Femur (tissue), 1 donor: ENCODE data around the gene ANP32A.
"Not testable (repeated sequence)": the region's sequence is repeated elsewhere in the genome, so short reads cannot be mapped to it uniquely, and the experiment has no call there.

Source experiments
- DNase-seq: peaks from one replicate; pipeline ENCODE4 v3.0.0-alpha.2; 2017

Gene ANP32A

DNA sequence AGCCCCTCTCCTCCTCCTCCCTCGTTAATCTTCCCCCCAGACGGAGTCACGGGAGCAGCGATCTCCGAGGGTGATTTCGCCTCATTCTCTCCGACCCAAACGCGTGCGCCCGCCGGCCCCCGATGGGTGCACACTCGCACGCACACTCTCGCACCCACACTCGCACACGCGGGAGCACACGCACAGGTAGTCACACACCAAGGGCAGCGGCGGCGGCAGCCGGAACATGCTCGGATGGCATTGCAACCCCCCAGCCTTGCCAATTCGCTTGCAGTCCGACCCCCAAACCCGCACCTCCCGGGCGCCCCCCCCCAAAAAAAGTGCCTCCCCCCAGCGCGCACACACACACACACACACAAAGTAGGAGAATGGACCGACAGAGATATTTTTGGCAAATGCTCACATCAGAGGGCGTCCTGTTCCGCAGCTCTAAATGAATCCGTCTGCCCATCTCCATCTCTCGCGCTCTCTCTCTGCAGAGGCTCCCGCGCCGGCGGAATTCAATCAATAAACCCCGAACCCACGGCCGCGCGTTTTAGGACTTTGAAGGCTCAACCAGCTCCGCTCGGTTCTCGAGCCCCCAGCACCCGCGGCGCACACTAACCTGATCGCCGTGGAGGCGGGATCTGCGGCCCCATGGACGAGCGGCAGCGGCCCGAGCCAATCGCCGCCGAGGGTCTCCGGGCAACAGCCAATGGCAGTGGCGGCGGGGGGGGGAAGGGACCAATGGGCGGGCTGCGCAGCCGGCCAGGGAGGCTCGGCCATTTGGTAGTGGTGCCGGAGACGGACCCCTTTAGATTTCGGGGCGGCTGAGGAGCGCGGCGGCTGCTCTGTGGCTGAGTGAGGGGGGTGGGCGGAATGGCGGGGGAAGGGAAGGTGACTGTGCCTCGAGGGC is at the start of gene ANP32A:
TSS of gene ANP32A (minus strand) at position 601 of the 895 bp plus-strand sequence. CDS start at position 457, 144 bp downstream.
- DNase-seq: peak; percentile 98

DNA sequence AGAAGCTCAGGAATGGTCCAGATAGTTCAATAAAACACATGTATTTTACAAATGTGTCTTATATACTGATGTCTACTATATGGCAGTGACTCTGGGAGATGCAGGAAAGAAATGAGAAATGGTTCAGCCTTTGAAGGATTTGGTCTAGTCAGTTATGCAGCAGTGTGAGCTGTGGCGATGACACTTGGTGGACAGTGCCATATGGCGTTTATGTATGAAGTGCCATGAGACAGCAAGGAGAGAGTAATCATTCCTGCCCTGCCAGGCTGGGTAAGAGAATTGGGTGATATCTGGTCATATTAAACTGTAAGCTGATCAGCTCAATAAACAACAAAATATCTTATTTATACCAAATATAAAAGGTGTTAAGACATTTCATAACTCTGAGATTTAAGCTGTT is 47.6 kb upstream of the ANP32A start:
- DNase-seq: no peak

DNA sequence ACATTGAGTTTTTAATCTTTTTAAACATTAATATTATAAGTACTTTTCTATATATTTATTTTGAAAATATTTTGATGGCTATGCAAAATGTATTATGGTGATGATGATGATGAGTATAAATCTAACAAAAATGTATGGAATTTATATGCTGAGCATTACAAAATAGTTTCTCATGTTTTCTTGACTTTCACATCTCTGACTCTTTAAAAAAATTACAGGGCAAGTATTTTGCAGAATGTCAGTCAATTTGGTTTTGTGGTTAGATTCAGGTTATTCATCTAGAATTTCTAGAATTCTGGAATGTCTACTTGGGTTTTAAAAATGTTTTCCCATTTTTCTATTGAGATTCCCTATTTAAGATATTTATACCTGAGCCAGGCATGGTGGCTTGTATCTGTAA is 41.7 kb upstream of the ANP32A start:
- DNase-seq: no peak

DNA sequence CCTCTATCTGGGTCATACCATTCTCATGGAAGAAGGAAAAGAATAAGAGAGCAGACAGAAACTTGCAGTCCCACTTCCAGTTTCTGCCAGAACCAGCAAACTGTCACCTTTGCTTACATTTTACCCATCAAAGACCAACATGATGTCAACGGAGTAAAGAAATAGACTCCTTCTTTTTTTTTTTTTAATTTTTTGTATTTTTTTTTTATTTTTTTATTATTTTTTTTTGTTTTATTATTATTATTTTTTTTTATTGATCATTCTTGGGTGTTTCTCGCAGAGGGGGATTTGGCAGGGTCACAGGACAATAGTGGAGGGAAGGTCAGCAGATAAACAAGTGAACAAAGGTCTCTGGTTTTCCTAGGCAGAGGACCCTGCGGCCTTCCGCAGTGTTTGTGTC is 38.0 kb upstream of the ANP32A start:
- not testable (repeated sequence) for DNase-seq

DNA sequence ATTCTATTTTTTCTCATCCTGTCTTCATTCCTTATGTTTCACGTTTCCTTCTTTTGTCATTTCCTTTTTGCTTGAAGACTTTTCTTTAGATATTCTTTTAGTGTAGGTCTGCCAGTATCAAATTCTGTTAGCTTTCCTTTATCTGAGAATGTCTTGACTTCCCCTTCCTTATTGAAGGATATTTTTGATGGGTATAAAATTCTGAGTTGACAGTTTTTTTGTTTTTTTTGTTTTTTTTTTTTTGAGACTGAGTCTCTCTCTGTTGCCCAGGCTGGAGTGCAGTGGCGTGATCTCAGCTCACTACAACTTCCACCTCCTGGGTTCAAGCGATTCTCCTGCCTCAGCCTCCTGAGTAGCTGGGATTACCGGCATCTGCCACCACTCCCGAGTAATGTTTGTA is 36.7 kb upstream of the ANP32A start:
- not testable (repeated sequence) for DNase-seq

DNA sequence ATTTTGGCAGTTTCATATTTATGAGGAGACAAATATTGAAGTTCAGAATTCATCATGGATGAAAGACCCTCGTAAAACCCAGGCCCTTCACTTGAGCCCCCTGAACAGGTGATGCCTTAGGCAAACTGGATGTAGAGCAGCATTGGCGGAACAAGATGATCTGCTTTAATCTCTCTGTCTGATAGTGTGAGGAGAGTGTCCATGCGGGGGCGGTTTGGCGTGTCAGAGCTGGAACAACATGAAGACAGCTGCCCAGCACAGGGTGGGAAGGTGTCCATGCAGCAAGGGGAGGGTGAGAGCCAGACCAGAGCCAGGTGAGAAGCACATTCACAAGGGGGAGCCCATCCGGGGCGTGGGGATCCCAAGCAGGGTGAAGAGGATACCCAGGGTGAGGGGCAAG is 31.8 kb upstream of the ANP32A start:
- no peak for DNase-seq

DNA sequence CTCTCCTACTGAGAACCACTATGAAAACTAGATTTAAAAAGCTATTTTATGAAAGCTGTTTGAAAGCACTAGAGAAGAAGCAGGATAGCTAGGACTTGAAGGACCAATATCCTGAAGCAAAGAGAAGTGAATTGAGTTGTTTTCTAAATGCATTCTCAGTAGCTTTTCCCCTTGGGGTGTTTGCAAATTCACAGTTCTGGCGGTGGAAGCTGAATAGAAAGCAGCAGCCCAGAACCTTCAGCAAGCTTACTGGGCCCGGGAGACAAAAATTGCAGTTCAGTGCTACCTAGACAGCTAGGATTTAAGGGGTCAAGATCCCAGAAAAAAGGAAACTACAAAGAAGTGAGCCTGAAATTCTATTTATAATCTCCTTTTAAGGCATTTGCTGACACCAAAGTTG is 31.3 kb upstream of the ANP32A start:
- DNase-seq: no peak

DNA sequence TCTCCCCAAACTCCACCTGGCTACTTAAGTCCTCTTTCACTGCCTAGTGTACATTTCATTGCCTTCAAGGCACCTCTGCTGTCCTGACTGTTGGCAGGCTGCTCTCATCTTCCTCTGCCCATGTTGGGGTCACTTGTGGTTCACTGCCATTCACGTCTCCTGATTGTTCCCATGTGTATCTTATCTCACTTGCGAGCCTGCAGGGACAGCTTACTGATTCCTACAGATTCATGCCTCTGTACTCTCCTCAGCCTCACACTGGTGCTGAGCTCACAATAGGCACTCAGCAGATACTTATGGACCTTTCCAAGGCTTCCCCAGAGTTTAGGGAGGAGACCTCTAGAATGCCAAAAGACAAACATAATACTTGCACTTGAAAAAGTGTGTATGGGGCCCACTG is 28.8 kb upstream of the ANP32A start:
- DNase-seq: no peak

DNA sequence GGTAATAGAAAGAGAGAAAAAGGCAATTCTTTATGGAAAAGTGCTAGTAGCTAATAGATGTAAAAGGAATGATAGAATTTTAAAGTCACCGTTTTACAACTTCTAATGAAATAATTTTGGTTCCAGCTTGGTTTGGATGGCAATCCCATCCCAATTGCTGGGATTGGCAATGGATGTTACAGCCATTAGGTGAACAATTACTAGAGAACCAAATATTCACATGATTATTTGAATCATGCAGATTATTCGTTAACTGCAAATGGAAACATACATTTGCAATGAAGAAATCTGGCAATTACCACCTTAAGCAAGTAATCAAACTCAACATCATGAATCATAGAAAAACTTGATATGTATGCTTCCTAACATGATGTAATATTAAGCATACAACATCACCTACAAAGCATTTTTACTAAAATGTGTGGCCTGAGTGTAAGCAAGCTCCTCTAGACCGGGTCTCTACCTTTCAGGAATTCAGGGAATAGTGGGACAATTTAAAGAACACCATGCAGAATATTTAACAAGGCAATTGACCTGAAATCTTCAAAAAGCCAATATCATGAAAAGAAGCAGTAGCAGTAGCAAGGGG is 26.2 kb upstream of the ANP32A start:
- no peak for DNase-seq

DNA sequence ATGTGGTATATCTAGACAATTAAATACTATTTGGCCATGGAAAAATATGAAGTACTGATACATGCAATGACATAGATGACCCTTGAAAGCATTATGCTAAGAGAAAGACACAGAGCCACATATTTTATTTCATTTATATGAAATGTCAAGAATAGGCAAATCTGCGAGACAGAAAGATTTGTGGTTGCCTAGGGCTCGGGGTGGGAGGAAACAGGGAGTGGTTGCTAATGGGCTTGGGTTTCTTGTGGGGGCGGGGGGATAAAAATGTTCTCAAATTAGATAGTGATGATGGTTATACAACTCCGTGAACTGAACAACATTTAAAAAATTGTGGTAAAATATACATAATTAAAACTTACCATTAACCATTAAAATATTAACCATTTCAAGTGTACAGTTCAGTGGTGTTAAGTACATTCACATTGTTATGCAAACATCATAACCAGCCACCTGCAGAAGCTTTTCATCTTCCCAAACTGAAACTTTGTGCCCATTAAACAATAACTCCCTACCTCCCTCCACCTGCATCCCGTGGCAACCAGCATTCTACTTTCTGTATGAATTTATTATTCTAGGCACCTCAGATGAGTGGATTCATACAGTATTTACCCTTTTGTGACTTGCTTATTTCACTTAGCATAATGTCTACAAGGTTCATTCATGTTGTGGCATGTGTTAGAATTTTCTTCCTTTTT is 24.3 kb upstream of the ANP32A start:
- DNase-seq: no peak

DNA sequence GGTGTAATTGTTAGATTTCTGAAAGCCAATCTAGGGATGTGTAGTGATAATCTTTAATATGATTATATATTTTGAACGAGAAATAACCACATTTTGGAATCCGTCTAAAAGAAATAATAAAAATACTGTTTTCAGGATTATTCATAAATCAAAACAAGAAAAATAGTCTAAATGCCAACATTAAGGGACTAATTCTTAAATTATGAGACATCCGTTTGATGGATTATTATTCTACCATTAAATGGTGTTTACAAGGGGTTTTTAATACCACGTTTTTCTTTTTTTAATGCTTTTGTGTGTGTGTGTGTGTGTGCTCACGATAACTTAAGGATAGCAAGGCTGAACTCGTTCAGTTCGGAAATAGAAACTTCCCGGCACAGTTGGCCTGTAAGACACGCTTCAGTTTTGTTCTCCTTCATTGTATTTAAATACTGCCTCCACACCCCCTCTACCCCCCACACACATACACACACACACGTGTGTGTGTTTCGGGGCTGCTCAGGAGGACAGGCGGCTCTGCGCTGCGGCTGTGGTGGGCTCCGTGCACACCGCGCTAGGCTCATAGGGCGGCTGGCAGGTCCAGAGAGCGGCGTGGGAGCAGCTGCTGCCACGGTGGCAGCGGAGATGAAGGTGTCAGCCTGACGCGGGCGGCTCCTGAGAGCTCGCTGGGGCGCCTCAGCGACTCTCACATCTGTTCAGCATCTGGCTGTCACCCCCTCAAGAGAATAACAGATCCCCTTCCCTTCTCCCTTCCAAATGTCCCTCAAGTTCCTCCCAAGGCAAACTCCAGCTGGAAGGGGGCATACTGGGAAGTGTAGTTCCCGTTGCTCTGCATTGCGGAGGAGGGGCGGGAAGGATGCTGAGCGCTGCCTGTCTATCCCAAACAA is 23.0 kb upstream of the ANP32A start:
- peak; percentile 55 for DNase-seq

DNA sequence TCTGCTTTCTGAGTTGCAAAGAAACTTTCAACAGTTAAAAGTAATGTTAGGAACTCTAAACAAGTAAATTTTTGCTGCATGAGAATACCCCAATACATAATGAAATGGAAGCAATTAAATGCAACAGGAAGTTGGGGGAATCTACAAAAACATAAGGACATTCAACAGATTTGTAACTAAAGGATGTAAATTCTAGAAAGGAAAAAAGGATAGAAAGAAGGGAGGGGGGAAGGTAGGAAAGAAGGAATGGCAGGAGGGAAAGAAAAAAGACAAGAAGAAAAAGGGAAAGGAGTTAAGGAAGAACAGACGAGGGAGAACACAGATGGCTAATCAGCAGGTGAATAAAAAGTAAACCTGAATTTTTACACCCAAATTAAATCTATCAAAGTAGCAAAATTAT is 22.3 kb upstream of the ANP32A start:
- DNase-seq: no peak

DNA sequence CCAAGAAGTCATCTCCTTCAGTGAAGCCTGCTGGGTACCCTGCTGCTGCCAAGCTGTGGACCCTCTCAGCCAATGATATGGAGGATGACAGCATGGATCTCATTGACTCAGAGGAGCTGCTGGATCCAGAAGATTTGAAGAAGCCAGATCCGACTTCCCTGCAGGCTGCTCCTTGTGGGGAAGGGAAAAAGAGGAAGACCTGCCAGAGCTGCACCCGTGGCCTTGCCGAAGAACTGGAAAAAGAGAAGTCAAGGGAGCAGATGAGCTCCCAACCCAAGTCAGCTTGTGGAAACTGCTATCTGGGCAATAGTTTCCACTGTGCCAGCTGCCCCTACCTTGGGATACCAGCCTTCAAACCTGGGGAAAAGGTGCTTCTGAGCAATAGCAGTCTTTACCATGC is 13.7 kb upstream of the ANP32A start:
- no peak for DNase-seq

DNA sequence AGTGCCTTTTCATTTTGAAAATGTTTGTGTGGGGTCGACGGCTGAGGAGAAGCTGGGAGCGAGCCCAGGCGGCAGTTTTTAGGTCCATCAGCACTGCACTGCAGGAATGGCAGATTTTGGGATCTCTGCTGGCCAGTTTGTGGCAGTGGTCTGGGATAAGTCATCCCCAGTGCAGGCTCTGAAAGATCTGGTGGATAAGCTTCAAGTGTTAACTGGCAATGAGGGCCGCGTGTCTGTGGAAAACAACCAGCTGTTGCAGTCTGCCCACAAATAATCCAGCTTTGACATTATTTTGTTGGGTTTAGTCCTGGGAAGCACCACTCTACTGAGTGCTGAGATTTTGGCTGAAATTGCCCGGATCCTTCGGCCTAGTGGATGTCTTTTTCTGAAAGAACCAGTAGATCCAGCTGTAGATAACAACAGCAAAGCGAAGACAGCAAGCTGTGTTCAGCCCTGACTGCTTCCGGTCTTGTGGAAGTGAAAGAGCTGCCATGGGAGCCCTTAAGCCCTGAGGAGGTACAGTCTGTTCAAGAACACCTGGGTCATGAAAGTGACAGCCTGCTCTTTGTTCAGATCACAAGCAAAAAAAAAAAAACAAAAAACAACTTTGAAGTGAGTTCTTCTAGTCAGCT is 13.1 kb upstream of the ANP32A start:
- DNase-seq: no peak

DNA sequence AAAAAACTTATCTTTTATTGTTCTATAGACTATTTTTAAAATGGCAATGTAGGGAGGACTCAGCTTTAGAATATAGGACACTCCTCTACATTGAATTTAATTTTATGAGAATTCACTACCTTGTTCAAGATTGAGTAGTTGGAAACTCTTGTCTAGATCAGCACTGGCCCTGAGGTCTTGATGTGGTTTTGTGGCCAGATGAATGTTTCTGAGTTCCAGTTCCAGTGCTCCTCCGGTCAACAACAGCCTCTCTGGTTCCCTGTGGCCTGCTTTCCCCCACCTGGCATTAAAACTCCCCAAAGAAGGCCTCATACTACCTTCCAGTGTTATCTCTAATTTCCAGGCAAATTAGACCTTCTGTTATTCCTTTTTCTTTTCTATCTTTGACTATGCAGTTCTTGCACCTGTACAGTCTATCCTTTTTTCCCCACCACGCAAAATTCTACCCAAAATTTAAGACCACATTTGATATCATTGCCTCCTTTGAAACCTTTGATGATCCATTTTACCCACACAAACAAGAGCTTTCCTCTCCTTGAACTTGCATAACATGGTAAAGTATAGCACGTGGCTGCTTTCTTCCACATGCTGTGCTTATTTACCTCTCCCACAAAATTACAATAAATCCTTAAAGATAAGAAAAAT is 9.6 kb upstream of the ANP32A start:
- no peak for DNase-seq

DNA sequence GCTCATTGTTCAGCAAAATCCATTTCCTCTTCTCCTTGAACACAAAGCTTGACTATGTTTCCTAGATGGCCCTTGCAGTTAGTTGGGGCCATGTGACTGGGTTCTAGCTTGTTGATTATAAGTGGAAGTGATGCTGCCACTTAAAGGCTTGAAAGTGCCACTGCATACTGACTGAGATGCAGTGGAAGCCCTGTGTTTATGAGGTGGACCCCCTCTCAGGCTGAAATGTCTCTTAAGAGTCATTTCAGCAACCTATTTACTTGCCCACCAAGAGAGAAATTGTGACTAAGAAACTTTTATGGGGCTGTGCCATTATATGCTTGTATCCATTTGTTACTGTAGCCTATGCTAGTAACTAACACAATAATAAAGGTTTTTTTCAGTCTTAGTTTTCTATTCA is 8.4 kb upstream of the ANP32A start:
- DNase-seq: no peak

DNA sequence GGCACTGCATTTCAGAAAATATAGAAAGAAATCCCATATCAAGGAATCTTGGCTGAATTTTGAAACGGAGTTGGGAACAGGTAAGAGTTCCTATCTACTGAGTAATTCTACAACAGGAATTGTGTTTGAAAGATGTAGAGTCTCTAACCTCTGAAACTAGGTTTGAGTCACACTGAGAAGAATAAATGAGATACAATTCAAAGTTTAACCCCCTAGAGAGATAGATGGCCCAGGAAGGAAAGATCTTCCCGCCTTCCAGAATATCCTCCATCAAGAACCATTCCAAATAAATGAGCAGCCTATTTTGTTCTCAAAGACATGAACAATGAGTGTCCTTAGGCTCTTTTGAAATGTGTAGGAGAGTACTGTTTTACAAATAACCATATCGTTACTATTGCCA is 2.9 kb upstream of the ANP32A start:
- no peak for DNase-seq

DNA sequence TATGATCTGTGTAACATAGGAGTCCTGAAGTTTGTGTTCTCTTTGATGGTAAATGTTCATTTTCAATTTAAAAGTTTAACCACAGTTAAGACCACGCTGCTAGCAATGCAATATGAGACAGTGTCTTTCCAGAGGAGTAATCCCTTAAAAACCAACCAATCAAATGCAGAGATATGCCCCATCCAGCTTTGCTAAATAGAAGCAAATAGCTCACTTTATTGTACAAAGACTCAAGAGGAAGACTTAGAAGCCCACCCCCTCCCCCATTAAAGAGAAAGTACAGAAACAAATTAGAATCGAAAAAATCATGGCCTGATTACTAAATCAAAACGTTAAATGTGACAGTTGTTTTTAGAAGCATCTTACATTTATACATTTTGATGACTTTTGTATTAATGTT is 2.1 kb upstream of the ANP32A start:
- no peak for DNase-seq

DNA sequence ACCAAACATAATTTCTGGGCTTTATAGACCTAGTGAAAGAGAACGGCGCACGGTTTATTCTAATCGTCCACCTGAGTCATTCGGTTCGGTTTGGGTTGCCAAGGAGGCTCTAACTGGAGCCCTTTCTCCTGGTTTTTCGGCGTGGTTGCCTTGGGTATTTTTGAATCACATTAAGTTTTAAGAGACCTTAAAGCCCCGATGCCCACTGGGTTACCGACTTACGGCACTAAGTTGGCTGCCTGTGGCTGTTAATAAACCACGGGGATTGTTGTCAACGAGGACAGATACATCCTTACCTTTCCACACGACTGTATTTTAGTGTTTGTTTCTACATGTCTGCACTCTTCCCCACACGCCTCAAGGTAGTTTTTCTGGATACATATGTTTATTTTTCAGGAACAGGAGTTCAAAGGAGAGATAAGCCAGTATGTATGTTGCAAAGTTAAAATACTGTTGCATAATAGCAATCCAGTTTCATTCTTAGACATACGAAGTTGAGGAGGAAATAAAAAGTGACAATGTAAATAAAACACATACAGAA is 1.2 kb upstream of the ANP32A start:
- no peak for DNase-seq

DNA sequence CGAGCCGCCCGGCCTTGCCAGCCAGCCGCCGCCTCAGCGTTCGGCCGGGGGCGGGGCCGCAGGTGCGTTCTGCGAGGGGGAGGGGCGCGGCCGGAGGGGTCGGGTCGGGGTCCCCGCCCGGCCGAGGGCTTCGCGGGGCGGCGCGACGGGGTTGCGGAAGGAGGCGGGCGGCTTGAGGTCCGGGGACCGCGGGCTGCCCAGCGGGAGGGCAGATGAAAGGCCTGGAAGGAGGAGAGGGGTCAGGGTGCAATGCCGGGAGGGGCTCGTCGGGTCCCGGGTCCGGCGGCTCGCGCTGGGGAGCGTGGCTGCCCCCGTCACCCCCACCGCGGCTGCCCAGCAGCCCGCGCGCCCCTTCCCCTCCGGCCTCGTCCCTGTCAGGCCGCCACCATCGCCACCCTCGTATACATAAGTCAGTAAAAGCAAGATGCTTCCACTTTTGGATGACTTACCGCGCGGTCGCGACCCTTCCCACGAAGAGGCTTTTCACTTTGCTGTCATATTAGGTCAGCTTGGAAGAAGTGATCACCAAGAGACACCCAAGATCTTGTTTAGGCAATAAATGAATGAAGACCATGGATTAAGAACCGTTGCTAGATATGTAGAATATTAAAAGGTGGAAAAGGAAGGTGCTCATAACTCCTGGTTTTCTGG is 620 bp upstream of the ANP32A start:
- DNase-seq: no peak
